H9 (cell line): ENCODE results near the gene NEK6. TPM values are rescaled to one million over a fixed set of nuclear protein-coding genes. Genes with fewer than 3 reads are reported as not detected.

Experiments
- DNase-seq: peaks from one replicate; pipeline ENCODE4 v3.0.0-alpha.2; 2017
- H2AFZ ChIP-seq: one replicate; pipeline ENCODE4 v1.6.1; 2013; ENCODE audit warnings: mild to moderate bottlenecking, low read length, control low read depth, moderate library complexity
- H2AK5ac ChIP-seq: 2 replicates; pipeline ENCODE4 v1.6.1; 2013; ENCODE audit warnings: low read length, control low read depth, mixed read lengths; ENCODE audit not compliant: insufficient read length
- H2BK120ac ChIP-seq: one replicate; pipeline ENCODE4 v1.6.1; 2013; ENCODE audit warnings: low read depth, mild to moderate bottlenecking, low read length, control low read depth, inconsistent platforms; ENCODE audit not compliant: poor library complexity, severe bottlenecking
- H2BK12ac ChIP-seq: 2 replicates; pipeline ENCODE4 v1.6.1; 2013; ENCODE audit warnings: low read length, control low read depth, mixed read lengths, low read depth; ENCODE audit not compliant: insufficient read length
- H2BK15ac ChIP-seq: 2 replicates; pipeline ENCODE4 v1.6.1; 2013; ENCODE audit warnings: low read depth, low read length, control low read depth
- H2BK20ac ChIP-seq: one replicate; pipeline ENCODE4 v1.6.1; 2013; ENCODE audit warnings: low read depth, mild to moderate bottlenecking, low read length, control low read depth, inconsistent platforms; ENCODE audit not compliant: poor library complexity, severe bottlenecking
- H2BK5ac ChIP-seq: 2 replicates; pipeline ENCODE4 v1.6.1; 2013; ENCODE audit warnings: low read length, control low read depth, mixed read lengths; ENCODE audit not compliant: insufficient read length
- H3K14ac ChIP-seq: 2 replicates; pipeline ENCODE4 v1.6.1; 2013; ENCODE audit warnings: low read length, control low read depth; ENCODE audit not compliant: insufficient read depth
- H3K18ac ChIP-seq: 2 replicates; pipeline ENCODE4 v1.6.1; 2013; ENCODE audit warnings: low read depth, mild to moderate bottlenecking, mixed read lengths, low read length, control low read depth; ENCODE audit not compliant: insufficient read length
- H3K23ac ChIP-seq: 2 replicates; pipeline ENCODE4 v1.6.1; 2013; ENCODE audit warnings: low read length, control low read depth, mixed read lengths, low read depth; ENCODE audit not compliant: insufficient read length
- H3K23me2 ChIP-seq: 2 replicates; pipeline ENCODE4 v1.6.1; 2013; ENCODE audit warnings: low read depth, mild to moderate bottlenecking, mixed read lengths, low read length, control low read depth; ENCODE audit not compliant: insufficient read length, poor library complexity, severe bottlenecking
- H3K27ac ChIP-seq: 2 replicates; pipeline ENCODE4 v1.5.1; 2013; ENCODE audit warnings: low read length, control low read depth, mixed read lengths, low read depth; ENCODE audit not compliant: insufficient read length
- H3K27me3 ChIP-seq: 2 replicates; pipeline ENCODE4 v1.6.1; 2013; ENCODE audit warnings: low read length, control low read depth, inconsistent platforms; ENCODE audit not compliant: insufficient read depth
- H3K4ac ChIP-seq: 2 replicates; pipeline ENCODE4 v1.6.1; 2013; ENCODE audit warnings: low read depth, mild to moderate bottlenecking, control low read depth, inconsistent platforms, low read length, moderate library complexity
- H3K4me1 ChIP-seq: 2 replicates; pipeline ENCODE4 v1.6.1; 2013; ENCODE audit warnings: low read length, control low read depth, inconsistent platforms; ENCODE audit not compliant: insufficient read depth
- H3K4me2 ChIP-seq: 2 replicates; pipeline ENCODE4 v1.6.1; 2013; ENCODE audit warnings: low read length, control low read depth, mixed read lengths; ENCODE audit not compliant: insufficient read length, insufficient read depth
- H3K56ac ChIP-seq: 2 replicates; pipeline ENCODE4 v1.6.1; 2013; ENCODE audit warnings: low read depth, mild to moderate bottlenecking, mixed read lengths, low read length, control low read depth; ENCODE audit not compliant: insufficient read length
- H3K79me1 ChIP-seq: 2 replicates; pipeline ENCODE4 v1.6.1; 2013; ENCODE audit warnings: low read depth, mild to moderate bottlenecking, moderate library complexity, low read length, control low read depth, inconsistent platforms; ENCODE audit not compliant: insufficient read depth, poor library complexity, severe bottlenecking
- H3K79me2 ChIP-seq: 2 replicates; pipeline ENCODE4 v1.6.1; 2013; ENCODE audit warnings: low read length, control low read depth, inconsistent platforms; ENCODE audit not compliant: insufficient read depth
- H3K9ac ChIP-seq: 2 replicates; pipeline ENCODE4 v1.6.1; 2013; ENCODE audit warnings: low read length, control low read depth, mixed read lengths; ENCODE audit not compliant: insufficient read length; ENCODE audit errors: extremely low read depth
- H3K9me3 ChIP-seq: one replicate; pipeline ENCODE4 v1.6.1; 2013; ENCODE audit warnings: low read depth, low read length, inconsistent platforms; ENCODE audit not compliant: control insufficient read depth
- H3T11ph ChIP-seq: one replicate; pipeline ENCODE4 v1.6.1; 2013; ENCODE audit warnings: mild to moderate bottlenecking, low read length, control low read depth, inconsistent platforms
- H4K20me1 ChIP-seq: one replicate; pipeline ENCODE4 v1.6.1; 2013; ENCODE audit not compliant: control insufficient read depth, insufficient read length, insufficient read depth
- H4K5ac ChIP-seq: 2 replicates; pipeline ENCODE4 v1.6.1; 2013; ENCODE audit warnings: low read depth, mild to moderate bottlenecking, mixed read lengths, low read length, control low read depth; ENCODE audit not compliant: insufficient read length
- H4K8ac ChIP-seq: replicated peaks from 2 replicates; pipeline ENCODE4 v1.6.1; 2013; ENCODE audit warnings: low read length, control low read depth, mixed read lengths, low read depth; ENCODE audit not compliant: insufficient read length
- H4K91ac ChIP-seq: 2 replicates; pipeline ENCODE4 v1.6.1; 2013; ENCODE audit warnings: low read depth, mild to moderate bottlenecking, moderate library complexity, mixed read lengths, low read length, control low read depth; ENCODE audit not compliant: insufficient read length
- H3K27ac Mint-ChIP-seq, 3 experiments: 2 replicates in 2 of 3; 3 replicates in 1 of 3; pipeline ENCODE4 v1.8.0; 2020 to 2021; ENCODE audit warnings: mixed read lengths in 3 of 3, mild to moderate bottlenecking in 1 of 3, moderate library complexity in 1 of 3
- H3K27me3 Mint-ChIP-seq: 2 replicates; pipeline ENCODE4 v1.8.0; 2021; ENCODE audit warnings: low read depth, mild to moderate bottlenecking, moderate library complexity, mixed read lengths
- H3K36me3 Mint-ChIP-seq, 3 experiments: 2 replicates in 2 of 3; 3 replicates in 1 of 3; pipeline ENCODE4 v1.8.0; 2020 to 2021; ENCODE audit warnings: low read depth in 3 of 3, mixed read lengths in 3 of 3; ENCODE audit not compliant: insufficient read depth in 1 of 3
- H3K4me1 Mint-ChIP-seq, 2 experiments: 2 replicates each; pipeline ENCODE4 v1.8.0; 2020; ENCODE audit warnings: mixed read lengths in 2 of 2
- H3K4me3 Mint-ChIP-seq, 2 experiments: 2 replicates in 1 of 2; 3 replicates in 1 of 2; pipeline ENCODE4 v1.8.0; 2020 to 2021; ENCODE audit warnings: mild to moderate bottlenecking in 2 of 2, mixed read lengths in 2 of 2, moderate library complexity in 1 of 2
- H3K9me3 Mint-ChIP-seq, 2 experiments: 2 replicates in 1 of 2; 3 replicates in 1 of 2; pipeline ENCODE4 v1.8.0; 2020; ENCODE audit warnings: mild to moderate bottlenecking in 2 of 2, mixed read lengths in 2 of 2, moderate library complexity in 1 of 2
- WGBS: extraction: QIAGEN DNeasy Blood & Tissue Kit; methylation state at CpG from one replicate; pipeline ENCODE4 v1.1.7; 2013; ENCODE audit warnings: missing lambda C conversion rate, low lambda C conversion rate, mixed read lengths; ENCODE audit not compliant: insufficient read length; ENCODE audit errors: extremely low coverage; 5-methylcytosine and 5-hydroxymethylcytosine counted together
- total RNA-seq: library from RNA; stranded (reverse); gene quantifications from 2 replicates; pipeline ENCODE4 v1.2.1, GENCODE V29; 2021
- TF ChIP-seq, protein P1 (sequence below): fragments of 200-600 bp; sonication (generic); conservative IDR thresholded peaks from 3 replicates; pipeline ENCODE4 v1.8.0; 2021; ENCODE audit warnings: antibody characterized with exemption, mild to moderate bottlenecking

NEK6 gene
- total RNA-seq, 1 experiment from 2014 or later = 14.3 TPM

DNA sequence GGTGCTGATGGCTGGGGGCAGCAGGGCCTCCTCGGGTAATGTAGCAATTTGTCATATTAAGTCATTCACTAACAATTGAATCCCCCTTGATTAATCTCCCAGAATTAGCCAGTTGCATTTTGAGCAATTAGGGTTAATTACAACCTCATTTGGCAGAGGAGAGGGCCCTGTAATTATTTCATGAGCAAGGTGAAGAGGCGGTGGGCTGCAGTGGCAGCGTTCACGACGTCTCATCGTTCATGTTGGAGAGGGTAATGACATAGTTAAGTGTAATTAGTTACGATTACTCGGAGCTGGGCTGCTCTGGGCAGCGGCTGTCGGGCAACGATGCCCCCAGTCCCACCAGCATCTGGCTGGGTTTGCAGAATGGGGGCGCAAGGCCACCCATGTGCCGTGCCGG lies 46.0 kb downstream of the NEK6 start:
- no peak overlapping the region for H3T11ph ChIP-seq
- H3K9ac ChIP-seq = no peak overlapping the region
- no peak overlapping the region for H3K4me2 ChIP-seq
- no peak overlapping the region for H3K4me3 Mint-ChIP-seq
- no peaks in the 10 kb centered on the region for H4K20me1 ChIP-seq
- H3K23ac ChIP-seq = no peak overlapping the region
- H2BK15ac ChIP-seq = no peak overlapping the region
- H4K8ac ChIP-seq = no peak overlapping the region
- H3K4ac ChIP-seq = no peak overlapping the region
- WGBS = no CpG with 5 or more reads among the region's 14 CpGs
- no peak overlapping the region for H2AFZ ChIP-seq
- no peaks in the 10 kb centered on the region for H3K9me3 ChIP-seq
- no peaks in the 10 kb centered on the region for H3K27me3 ChIP-seq
- TF ChIP-seq, protein P1, sequence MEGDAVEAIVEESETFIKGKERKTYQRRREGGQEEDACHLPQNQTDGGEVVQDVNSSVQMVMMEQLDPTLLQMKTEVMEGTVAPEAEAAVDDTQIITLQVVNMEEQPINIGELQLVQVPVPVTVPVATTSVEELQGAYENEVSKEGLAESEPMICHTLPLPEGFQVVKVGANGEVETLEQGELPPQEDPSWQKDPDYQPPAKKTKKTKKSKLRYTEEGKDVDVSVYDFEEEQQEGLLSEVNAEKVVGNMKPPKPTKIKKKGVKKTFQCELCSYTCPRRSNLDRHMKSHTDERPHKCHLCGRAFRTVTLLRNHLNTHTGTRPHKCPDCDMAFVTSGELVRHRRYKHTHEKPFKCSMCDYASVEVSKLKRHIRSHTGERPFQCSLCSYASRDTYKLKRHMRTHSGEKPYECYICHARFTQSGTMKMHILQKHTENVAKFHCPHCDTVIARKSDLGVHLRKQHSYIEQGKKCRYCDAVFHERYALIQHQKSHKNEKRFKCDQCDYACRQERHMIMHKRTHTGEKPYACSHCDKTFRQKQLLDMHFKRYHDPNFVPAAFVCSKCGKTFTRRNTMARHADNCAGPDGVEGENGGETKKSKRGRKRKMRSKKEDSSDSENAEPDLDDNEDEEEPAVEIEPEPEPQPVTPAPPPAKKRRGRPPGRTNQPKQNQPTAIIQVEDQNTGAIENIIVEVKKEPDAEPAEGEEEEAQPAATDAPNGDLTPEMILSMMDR = no peak
- H2BK20ac ChIP-seq = no peak overlapping the region
- no peak overlapping the region for H4K91ac ChIP-seq
- no peaks in the 10 kb centered on the region for H3K79me1 ChIP-seq
- H3K9me3 Mint-ChIP-seq = no peaks in the 10 kb centered on the region
- no peak overlapping the region for H3K14ac ChIP-seq
- H3K4me1 ChIP-seq = no peaks in the 10 kb centered on the region
- H3K27me3 Mint-ChIP-seq = no peaks in the 10 kb centered on the region
- no peak overlapping the region for H3K27ac ChIP-seq
- H3K4me1 Mint-ChIP-seq = peaks cover 15 to 16% of the 10 kb centered on the region in 2 experiments
- H2BK120ac ChIP-seq = no peak overlapping the region
- H2BK12ac ChIP-seq = no peak overlapping the region
- H2BK5ac ChIP-seq = no peak overlapping the region
- H3K23me2 ChIP-seq = no peaks in the 10 kb centered on the region
- no peak overlapping the region for H3K56ac ChIP-seq
- H3K18ac ChIP-seq = no peak overlapping the region
- 0 out of 7 replicates have a peak, but pooled peaks cover 0 to 4% (median 2%) of the 10 kb centered on the region in 3 experiments for H3K36me3 Mint-ChIP-seq
- no peak for DNase-seq
- no peaks in the 10 kb centered on the region for H3K79me2 ChIP-seq
- no peak overlapping the region for H4K5ac ChIP-seq
- no peak overlapping the region for H2AK5ac ChIP-seq
- peak overlapping the region in 1 of 3 experiments; percentile 53; a peak in 2 of 7 replicates for H3K27ac Mint-ChIP-seq
